CD8-positive, alpha-beta memory T cell (primary cell): Measurements from ENCODE around the gene HBG1. TPM values are rescaled to one million over a fixed set of nuclear protein-coding genes. Genes with fewer than 3 reads are reported as not detected.

ENCODE experiments used
- CTCF ChIA-PET: fragments of 350-600 bp; sonication (Branson Sonifier 250); formaldehyde crosslinking; loops from one replicate; lab custom pipeline; 2021; ENCODE audit warnings: antibody characterized with exemption; lab: Charles Lee
- POLR2A ChIA-PET: fragments of 350-600 bp; sonication (Branson Sonifier 250); formaldehyde crosslinking; loops from one replicate; lab custom pipeline; 2021; ENCODE audit warnings: antibody characterized with exemption; lab: Charles Lee
- DNase-seq, 5 donors: peaks; one replicate each; pipeline versions ENCODE4 v3.0.0 to v3.0.0-alpha.2; 2020 to 2022; ENCODE audit warnings: mixed read lengths in 1 of 5
- H3K27ac ChIP-seq: one replicate; pipeline ENCODE4 v1.7.0; 2013; ENCODE audit warnings: low read depth, mild to moderate bottlenecking, low read length, moderate library complexity
- H3K27me3 ChIP-seq: 2 replicates; pipeline ENCODE4 v1.7.0; 2013; ENCODE audit warnings: low read length, mild to moderate bottlenecking; ENCODE audit not compliant: insufficient read depth, poor library complexity, severe bottlenecking
- H3K36me3 ChIP-seq: 2 replicates; pipeline ENCODE4 v1.7.0; 2013; ENCODE audit warnings: mild to moderate bottlenecking, low read length, moderate library complexity; ENCODE audit not compliant: insufficient read depth
- H3K4me1 ChIP-seq: 2 replicates; pipeline ENCODE4 v1.7.0; 2013; ENCODE audit warnings: mild to moderate bottlenecking, low read length, moderate library complexity; ENCODE audit not compliant: insufficient read depth
- H3K4me3 ChIP-seq: 2 replicates; pipeline ENCODE4 v1.7.0; 2013; ENCODE audit warnings: mild to moderate bottlenecking, low read length
- H3K9me3 ChIP-seq: 2 replicates; pipeline ENCODE4 v1.7.0; 2013; ENCODE audit warnings: mild to moderate bottlenecking, low read length
- H3K27ac Mint-ChIP-seq, 8 donors: one replicate each; pipeline ENCODE4 v1.8.0; 2020 to 2021; ENCODE audit warnings: mixed read lengths in 8 of 8, mild to moderate bottlenecking in 6 of 8, inconsistent platforms in 3 of 8, moderate library complexity in 3 of 8
- H3K27me3 Mint-ChIP-seq, 2 donors: one replicate each; pipeline ENCODE4 v1.8.0; 2020 to 2021; ENCODE audit warnings: mixed read lengths in 2 of 2, mild to moderate bottlenecking in 1 of 2, moderate library complexity in 1 of 2
- H3K36me3 Mint-ChIP-seq, 3 donors: one replicate each; pipeline ENCODE4 v1.8.0; 2020 to 2021; ENCODE audit warnings: mixed read lengths in 3 of 3, inconsistent platforms in 1 of 3, mild to moderate bottlenecking in 1 of 3
- H3K4me1 Mint-ChIP-seq, 3 donors: one replicate each; pipeline ENCODE4 v1.8.0; 2020 to 2021; ENCODE audit warnings: mixed read lengths in 3 of 3, inconsistent platforms in 1 of 3, mild to moderate bottlenecking in 1 of 3
- H3K4me3 Mint-ChIP-seq, 7 donors: one replicate each; pipeline ENCODE4 v1.8.0; 2020 to 2021; ENCODE audit warnings: mixed read lengths in 7 of 7, mild to moderate bottlenecking in 6 of 7, moderate library complexity in 4 of 7, inconsistent platforms in 2 of 7
- H3K9me3 Mint-ChIP-seq, 5 donors: one replicate each; pipeline ENCODE4 v1.8.0; 2020 to 2022; ENCODE audit warnings: mixed read lengths in 5 of 5, mild to moderate bottlenecking in 3 of 5, moderate library complexity in 2 of 5, inconsistent platforms in 1 of 5
- polyA plus RNA-seq: library from polyadenylated mRNA; unstranded; fragments of 300-500 nt; fragmentation: Illumina TruSeq; gene quantifications from one replicate; pipeline ENCODE4 v1.2.3, GENCODE V29; 2021
- total RNA-seq, 2 experiments: library from RNA; stranded (reverse); gene quantifications; one replicate each; pipeline ENCODE4 v1.2.3, GENCODE V29; 2021

HBG1 gene
- total and polyA plus RNA-seq, 3 experiments from 2014 or later: not detected

DNA sequence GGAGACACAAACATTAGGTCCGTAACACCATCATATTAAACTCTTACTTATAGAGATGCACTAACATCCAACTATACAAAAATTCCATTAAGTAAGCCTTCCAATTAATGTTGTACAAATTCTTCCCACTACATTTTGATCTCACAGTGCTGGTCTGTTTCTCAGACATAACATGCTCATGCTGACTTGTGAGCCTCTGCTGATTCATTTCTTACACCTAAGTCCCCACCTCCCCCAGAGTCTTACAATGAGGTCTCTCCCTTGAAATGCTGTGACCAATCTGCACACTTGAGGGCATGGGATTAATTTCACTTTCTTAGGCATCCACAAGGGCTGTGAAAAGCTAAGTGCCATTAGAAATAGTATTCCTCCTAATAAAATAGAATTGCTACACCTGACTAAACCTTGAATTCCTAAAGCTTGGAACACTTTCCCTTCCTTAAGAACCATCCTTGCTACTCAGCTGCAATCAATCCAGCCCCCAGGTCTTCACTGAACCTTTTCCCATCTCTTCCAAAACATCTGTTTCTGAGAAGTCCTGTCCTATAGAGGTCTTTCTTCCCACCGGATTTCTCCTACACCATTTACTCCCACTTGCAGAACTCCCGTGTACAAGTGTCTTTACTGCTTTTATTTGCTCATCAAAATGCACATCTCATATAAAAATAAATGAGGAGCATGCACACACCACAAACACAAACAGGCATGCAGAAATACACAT, 2.0 kb downstream of the HBG1 start:
- Histone ChIP-seq H3K9me3 (no peaks in the 10 kb centered on the region), H3K27ac (peak overlapping the region; percentile 53), H3K36me3 (no peaks in the 10 kb centered on the region), H3K4me3 (no peak overlapping the region), H3K27me3 (no peaks in the 10 kb centered on the region), H3K4me1 (no peaks in the 10 kb centered on the region)
- peaks cover 0 to under 1% (median 0%) of the 10 kb centered on the region in 5 donors for H3K9me3 Mint-ChIP-seq
- no peaks in the 10 kb centered on the region for H3K4me1 Mint-ChIP-seq
- POLR2A ChIA-PET: no interaction called here
- peaks cover 0 to 2% of the 10 kb centered on the region in 2 donors for H3K27me3 Mint-ChIP-seq
- H3K36me3 Mint-ChIP-seq: no peaks in the 10 kb centered on the region
- no peak for DNase-seq
- CTCF ChIA-PET: no interaction called here
- no peak overlapping the region for H3K4me3 Mint-ChIP-seq
- no peak overlapping the region for H3K27ac Mint-ChIP-seq

DNA sequence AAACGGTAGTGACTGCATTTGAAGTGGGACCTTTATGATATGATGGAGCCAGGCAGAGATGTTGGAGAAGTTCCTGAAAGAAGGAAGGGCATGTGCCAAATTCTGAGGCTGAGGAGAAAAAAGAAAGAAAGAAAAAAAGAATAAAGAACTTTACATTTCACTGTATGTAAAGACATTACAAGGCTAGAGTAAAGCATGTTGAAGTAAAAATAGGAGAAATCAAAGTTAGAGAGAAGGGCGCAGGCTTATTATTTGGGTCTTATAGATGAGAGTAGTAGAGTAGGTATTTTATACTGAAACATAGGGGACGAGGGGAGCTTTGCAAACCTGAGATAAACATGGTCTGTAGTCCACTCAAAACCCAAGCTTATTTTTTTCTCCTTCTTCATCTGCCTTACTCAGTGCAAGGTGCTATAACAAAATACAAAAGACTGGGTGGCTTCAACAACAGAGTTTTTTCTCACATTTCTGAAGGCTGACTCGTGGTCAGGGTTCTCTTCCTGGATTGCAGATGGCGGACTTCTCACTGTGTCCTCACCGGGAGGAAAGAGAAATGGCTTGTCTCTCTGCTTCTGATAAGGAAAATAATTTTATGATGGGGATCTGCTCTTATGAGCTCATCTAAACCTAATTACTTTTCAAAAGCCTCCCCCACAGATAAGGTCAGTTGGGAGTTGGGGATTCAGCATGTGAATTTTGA, 2.7 kb downstream of the HBG1 start:
- Mint-ChIP-seq H3K27ac (no peak overlapping the region), H3K36me3 (no peaks in the 10 kb centered on the region), H3K4me3 (no peak overlapping the region), H3K9me3 (no peaks in the 10 kb centered on the region), H3K27me3 (peaks cover 0 to 1% of the 10 kb centered on the region in 2 donors), H3K4me1 (no peaks in the 10 kb centered on the region)
- H3K36me3 ChIP-seq: no peaks in the 10 kb centered on the region
- ChIA-PET CTCF (no interaction called here), POLR2A (no interaction called here)
- H3K27ac ChIP-seq: peak overlapping the region; percentile 53
- H3K27me3 ChIP-seq: no peaks in the 10 kb centered on the region
- no peak for DNase-seq
- H3K9me3 ChIP-seq: no peaks in the 10 kb centered on the region
- no peaks in the 10 kb centered on the region for H3K4me1 ChIP-seq
- no peak overlapping the region for H3K4me3 ChIP-seq

DNA sequence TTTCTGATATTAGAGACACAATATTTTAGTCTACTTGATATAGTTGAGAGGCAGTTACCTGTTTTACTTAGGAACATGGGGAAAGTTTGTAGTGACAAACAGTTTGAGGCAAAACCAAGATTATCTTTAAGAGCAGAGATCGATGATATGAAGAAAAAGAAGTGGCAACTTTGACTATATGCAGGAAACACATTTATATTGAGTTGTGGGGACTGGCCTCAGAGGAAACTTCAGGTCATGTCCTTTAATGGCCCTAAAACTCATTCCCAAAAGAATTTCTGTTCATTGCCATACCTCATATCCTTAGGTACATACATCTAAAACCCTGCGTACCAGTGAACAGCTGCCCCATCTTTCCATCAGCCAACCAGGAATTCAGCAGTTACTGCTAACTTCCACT, 4.5 kb downstream of the HBG1 start:
- Mint-ChIP-seq H3K4me1 (no peaks in the 10 kb centered on the region), H3K27ac (no peak overlapping the region), H3K9me3 (no peaks in the 10 kb centered on the region), H3K27me3 (peaks cover 0 to 1% of the 10 kb centered on the region in 2 donors), H3K36me3 (no peaks in the 10 kb centered on the region), H3K4me3 (no peak overlapping the region)
- peak overlapping the region; percentile 53 for H3K27ac ChIP-seq
- CTCF ChIA-PET: no interaction called here
- no peaks in the 10 kb centered on the region for H3K27me3 ChIP-seq
- no peaks in the 10 kb centered on the region for H3K36me3 ChIP-seq
- no peaks in the 10 kb centered on the region for H3K4me1 ChIP-seq
- H3K4me3 ChIP-seq: no peak overlapping the region
- H3K9me3 ChIP-seq: no peaks in the 10 kb centered on the region
- POLR2A ChIA-PET: no interaction called here
- no peak for DNase-seq

GRCh38 chr11:5243816-5244180, 5.9 kb downstream of the HBG1 start:
- H3K27me3 ChIP-seq: no peaks in the 10 kb centered on the region
- no peak for DNase-seq
- CTCF ChIA-PET: no interaction called here
- POLR2A ChIA-PET: no interaction called here
- Mint-ChIP-seq H3K9me3 (no peaks in the 10 kb centered on the region), H3K27ac (no peak overlapping the region), H3K27me3 (peaks cover 0 to 1% of the 10 kb centered on the region in 2 donors), H3K36me3 (no peaks in the 10 kb centered on the region), H3K4me3 (no peak overlapping the region), H3K4me1 (no peaks in the 10 kb centered on the region)
- H3K36me3 ChIP-seq: no peaks in the 10 kb centered on the region
- no peaks in the 10 kb centered on the region for H3K4me1 ChIP-seq
- no peak overlapping the region for H3K4me3 ChIP-seq
- no peak overlapping the region for H3K27ac ChIP-seq
- no peaks in the 10 kb centered on the region for H3K9me3 ChIP-seq

GRCh38 chr11:5242933-5243815, 6.5 kb downstream of the HBG1 start:
- Histone ChIP-seq H3K27me3 (no peaks in the 10 kb centered on the region), H3K4me1 (no peaks in the 10 kb centered on the region), H3K36me3 (no peaks in the 10 kb centered on the region), H3K9me3 (no peaks in the 10 kb centered on the region), H3K4me3 (no peak overlapping the region), H3K27ac (peak overlapping the region; percentile 2)
- Mint-ChIP-seq H3K9me3 (no peaks in the 10 kb centered on the region), H3K27me3 (peaks cover 0 to 1% of the 10 kb centered on the region in 2 donors), H3K27ac (no peak overlapping the region), H3K4me1 (no peaks in the 10 kb centered on the region), H3K4me3 (no peak overlapping the region), H3K36me3 (no peaks in the 10 kb centered on the region)
- ChIA-PET POLR2A (no interaction called here), CTCF (no interaction called here)
- DNase-seq: no peak

DNA sequence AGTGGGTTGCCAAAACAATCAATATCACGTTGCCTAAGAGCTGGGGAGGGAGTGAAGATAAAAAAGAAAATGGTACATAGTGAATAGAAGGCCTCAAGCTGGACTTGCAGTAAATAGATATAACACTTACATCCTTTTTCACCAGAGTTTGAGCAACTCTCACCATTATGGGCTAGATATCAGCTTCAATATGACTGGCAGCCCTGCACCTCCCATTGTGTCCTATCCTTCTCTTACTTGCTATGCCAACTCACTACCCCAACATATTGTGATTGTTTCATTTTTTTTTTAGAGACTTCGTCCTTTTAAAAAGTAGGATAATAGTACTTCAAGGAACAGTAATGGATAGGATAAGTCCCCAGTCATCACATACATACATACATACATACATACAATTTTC, 7.4 kb downstream of the HBG1 start:
- no peak for DNase-seq
- Mint-ChIP-seq H3K4me1 (no peaks in the 10 kb centered on the region), H3K27ac (no peak overlapping the region), H3K36me3 (no peaks in the 10 kb centered on the region), H3K27me3 (peaks cover 1 to 3% of the 10 kb centered on the region in 2 donors), H3K4me3 (no peak overlapping the region), H3K9me3 (peaks cover 0 to 1% (median 0%) of the 10 kb centered on the region in 5 donors)
- H3K4me3 ChIP-seq: no peak overlapping the region
- H3K4me1 ChIP-seq: no peaks in the 10 kb centered on the region
- ChIA-PET POLR2A (no interaction called here), CTCF (no interaction called here)
- H3K27me3 ChIP-seq: no peaks in the 10 kb centered on the region
- no peak overlapping the region for H3K27ac ChIP-seq
- H3K36me3 ChIP-seq: no peaks in the 10 kb centered on the region
- no peaks in the 10 kb centered on the region for H3K9me3 ChIP-seq

DNA sequence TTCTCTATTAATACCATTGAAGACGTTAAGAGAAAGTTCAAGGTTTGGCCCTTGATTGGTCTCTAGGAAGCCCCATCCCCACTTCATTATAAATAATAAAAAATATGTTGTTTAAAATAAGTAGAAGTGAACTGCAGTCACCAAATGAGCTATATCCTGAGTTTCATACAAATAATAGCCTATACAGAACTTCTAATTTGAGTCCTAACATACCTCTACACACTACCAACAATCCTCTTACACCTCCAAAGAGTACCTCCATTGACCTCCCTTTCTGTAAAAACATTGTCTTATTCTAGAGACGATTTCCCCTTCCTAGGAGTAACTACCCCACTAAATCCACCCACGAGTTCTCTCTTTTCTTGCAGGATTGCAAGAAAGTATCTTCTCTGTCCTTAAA, 8.2 kb downstream of the HBG1 start:
- H3K9me3 ChIP-seq: no peaks in the 10 kb centered on the region
- Mint-ChIP-seq H3K4me1 (no peaks in the 10 kb centered on the region), H3K36me3 (no peaks in the 10 kb centered on the region), H3K9me3 (peaks cover 0 to 2% (median 0%) of the 10 kb centered on the region in 5 donors), H3K27ac (no peak overlapping the region), H3K27me3 (peaks cover 1 to 3% of the 10 kb centered on the region in 2 donors), H3K4me3 (no peak overlapping the region)
- H3K36me3 ChIP-seq: no peaks in the 10 kb centered on the region
- H3K27ac ChIP-seq: no peak overlapping the region
- no peaks in the 10 kb centered on the region for H3K27me3 ChIP-seq
- ChIA-PET CTCF (no interaction called here), POLR2A (no interaction called here)
- no peak for DNase-seq
- no peak overlapping the region for H3K4me3 ChIP-seq
- H3K4me1 ChIP-seq: no peaks in the 10 kb centered on the region

- Histone ChIP-seq H3K9me3 (no peaks in the 10 kb centered on the region), H3K27me3 (no peaks in the 10 kb centered on the region), H3K4me3 (no peak overlapping the region), H3K36me3 (no peaks in the 10 kb centered on the region), H3K4me1 (no peaks in the 10 kb centered on the region), H3K27ac (no peak overlapping the region)
- Mint-ChIP-seq H3K36me3 (no peaks in the 10 kb centered on the region), H3K9me3 (peaks cover 0 to 2% (median 0%) of the 10 kb centered on the region in 5 donors), H3K4me3 (no peak overlapping the region), H3K4me1 (no peaks in the 10 kb centered on the region), H3K27ac (no peak overlapping the region), H3K27me3 (peaks cover 1 to 3% of the 10 kb centered on the region in 2 donors)
- POLR2A ChIA-PET: no interaction called here
- CTCF ChIA-PET: no interaction called here
- DNase-seq: no peak
Measured at GRCh38 chr11:5240458-5240857, 9.2 kb downstream of the HBG1 start.
